Dedifferentiated amniotic fluid mesenchymal stem cell (primary cell): Measurements from ENCODE around the gene KIF21B.

Experiments
- DNase-seq: peaks from one replicate; pipeline ENCODE4 v3.0.0-alpha.2; 2016; ENCODE audit errors: extremely low spot score

Gene KIF21B

GRCh38 chr1:200992382-200993048 is 31.0 kb downstream of the KIF21B start:
- no peak for DNase-seq

- DNase-seq = no peak
Measured at GRCh38 chr1:200991097-200991614, 32.4 kb downstream of the KIF21B start.

GRCh38 chr1:200990114-200990513 is 33.4 kb downstream of the KIF21B start:
- DNase-seq = no peak

GRCh38 chr1:200989337-200989736 is 34.2 kb downstream of the KIF21B start:
- DNase-seq = no peak

- no peak for DNase-seq
Measured at GRCh38 chr1:200988693-200989092, 34.8 kb downstream of the KIF21B start.

GRCh38 chr1:200985481-200985880 is 38.0 kb downstream of the KIF21B start:
- no peak for DNase-seq

GRCh38 chr1:200983035-200983561 is 40.4 kb downstream of the KIF21B start:
- DNase-seq = no peak

- DNase-seq = no peak
Measured at GRCh38 chr1:200982071-200982945, 41.2 kb downstream of the KIF21B start.

- DNase-seq = no peak
Measured at GRCh38 chr1:200981278-200981677, 42.2 kb downstream of the KIF21B start.

- DNase-seq = no peak
Measured at GRCh38 chr1:200980873-200981272, 42.6 kb downstream of the KIF21B start.

GRCh38 chr1:200980452-200980772 is 43.1 kb downstream of the KIF21B start:
- no peak for DNase-seq

GRCh38 chr1:200979574-200980451 is 43.7 kb downstream of the KIF21B start:
- no peak for DNase-seq

- no peak for DNase-seq
Measured at GRCh38 chr1:200977071-200977754, 46.3 kb downstream of the KIF21B start.

- no peak for DNase-seq
Measured at GRCh38 chr1:200976634-200977033, 46.9 kb downstream of the KIF21B start.

- no peak for DNase-seq
Measured at GRCh38 chr1:200975458-200975857, 48.1 kb downstream of the KIF21B start.

GRCh38 chr1:200974711-200975110 is 48.8 kb downstream of the KIF21B start:
- DNase-seq = no peak

GRCh38 chr1:200973937-200974657 is 49.4 kb downstream of the KIF21B start:
- no peak for DNase-seq

- no peak for DNase-seq
Measured at GRCh38 chr1:200972985-200973742, 50.4 kb downstream of the KIF21B start.

GRCh38 chr1:200971955-200972711 is 51.4 kb downstream of the KIF21B start:
- DNase-seq = peak; percentile 42
